ENCODE results near the gene MUSTN1.

GRCh38 chr3:52843881-52844280 lies 9.1 kb upstream of the MUSTN1 start:
- no peak for TF ChIP-seq YY1 (IDR thresholded peaks at IDR 0.05; ENCODE audit: insufficient read depth, insufficient read length)
- TF ChIP-seq SUZ12 (IDR thresholded peaks at IDR 0.05; ENCODE audit: extremely low read depth, insufficient read depth, insufficient read length): no peak

Data from NT2/D1 (cell line).